Measurements from ENCODE around the gene SHF. TPM values are rescaled to one million over a fixed set of nuclear protein-coding genes. Genes with fewer than 3 reads are reported as not detected.
A peak's percentile ranks its signal among the peaks of the same experiment; 100 is the strongest.

SHF gene
- total RNA-seq, 1 donor from 2014 or later = 34.6 TPM

- peaks cover 73% of the 10 kb centered on the region for H3K27me3 Mint-ChIP-seq (ENCODE audit: low read depth)
- peaks cover 7% of the 10 kb centered on the region for H3K4me1 Mint-ChIP-seq
- H3K36me3 Mint-ChIP-seq = no peaks in the 10 kb centered on the region
- no peak overlapping the region for H3K4me3 Mint-ChIP-seq
- DNase-seq (ENCODE audit: low spot score in 2 of 2, unreplicated experiment in 2 of 2) = no peak
- no peaks in the 10 kb centered on the region for H3K9me3 Mint-ChIP-seq
- no peak overlapping the region for H3K27ac Mint-ChIP-seq
- TF ChIP-seq, protein P1, sequence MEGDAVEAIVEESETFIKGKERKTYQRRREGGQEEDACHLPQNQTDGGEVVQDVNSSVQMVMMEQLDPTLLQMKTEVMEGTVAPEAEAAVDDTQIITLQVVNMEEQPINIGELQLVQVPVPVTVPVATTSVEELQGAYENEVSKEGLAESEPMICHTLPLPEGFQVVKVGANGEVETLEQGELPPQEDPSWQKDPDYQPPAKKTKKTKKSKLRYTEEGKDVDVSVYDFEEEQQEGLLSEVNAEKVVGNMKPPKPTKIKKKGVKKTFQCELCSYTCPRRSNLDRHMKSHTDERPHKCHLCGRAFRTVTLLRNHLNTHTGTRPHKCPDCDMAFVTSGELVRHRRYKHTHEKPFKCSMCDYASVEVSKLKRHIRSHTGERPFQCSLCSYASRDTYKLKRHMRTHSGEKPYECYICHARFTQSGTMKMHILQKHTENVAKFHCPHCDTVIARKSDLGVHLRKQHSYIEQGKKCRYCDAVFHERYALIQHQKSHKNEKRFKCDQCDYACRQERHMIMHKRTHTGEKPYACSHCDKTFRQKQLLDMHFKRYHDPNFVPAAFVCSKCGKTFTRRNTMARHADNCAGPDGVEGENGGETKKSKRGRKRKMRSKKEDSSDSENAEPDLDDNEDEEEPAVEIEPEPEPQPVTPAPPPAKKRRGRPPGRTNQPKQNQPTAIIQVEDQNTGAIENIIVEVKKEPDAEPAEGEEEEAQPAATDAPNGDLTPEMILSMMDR (IDR thresholded peaks at IDR 0.05; ENCODE audit: unreplicated experiment) = no peak
Observed at GRCh38 chr15:45122719-45123118, 65.0 kb downstream of the SHF start.

GRCh38 chr15:45121706-45122417, 65.9 kb downstream of the SHF start:
- Mint-ChIP-seq H3K4me3 (no peak overlapping the region), H3K4me1 (peaks cover 7% of the 10 kb centered on the region), H3K36me3 (no peaks in the 10 kb centered on the region), H3K9me3 (no peaks in the 10 kb centered on the region), H3K27me3 (ENCODE audit: low read depth) (peaks cover 76% of the 10 kb centered on the region), H3K27ac (peak overlapping the region; percentile 35)
- TF ChIP-seq, protein P1 (IDR thresholded peaks at IDR 0.05; ENCODE audit: unreplicated experiment) = no peak
- no peak for DNase-seq (ENCODE audit: low spot score in 2 of 2, unreplicated experiment in 2 of 2)

- Mint-ChIP-seq H3K27ac (no peak overlapping the region), H3K4me1 (peaks cover 7% of the 10 kb centered on the region), H3K36me3 (no peaks in the 10 kb centered on the region), H3K27me3 (ENCODE audit: low read depth) (peaks cover 75% of the 10 kb centered on the region), H3K4me3 (no peak overlapping the region), H3K9me3 (no peaks in the 10 kb centered on the region)
- DNase-seq (ENCODE audit: low spot score in 2 of 2, unreplicated experiment in 2 of 2) = no peak
- TF ChIP-seq, protein P1 (IDR thresholded peaks at IDR 0.05; ENCODE audit: unreplicated experiment) = no peak
Observed at GRCh38 chr15:45121020-45121419, 66.7 kb downstream of the SHF start.

- DNase-seq (ENCODE audit: low spot score in 2 of 2, unreplicated experiment in 2 of 2) = no peak
- no peaks in the 10 kb centered on the region for H3K9me3 Mint-ChIP-seq
- no peak overlapping the region for H3K4me3 Mint-ChIP-seq
- no peak overlapping the region for H3K27ac Mint-ChIP-seq
- H3K36me3 Mint-ChIP-seq = no peaks in the 10 kb centered on the region
- peaks cover 7% of the 10 kb centered on the region for H3K4me1 Mint-ChIP-seq
- H3K27me3 Mint-ChIP-seq (ENCODE audit: low read depth) = peaks cover 75% of the 10 kb centered on the region
- TF ChIP-seq, protein P1 (IDR thresholded peaks at IDR 0.05; ENCODE audit: unreplicated experiment) = no peak
Observed at GRCh38 chr15:45120081-45120972, 67.4 kb downstream of the SHF start.

DNA sequence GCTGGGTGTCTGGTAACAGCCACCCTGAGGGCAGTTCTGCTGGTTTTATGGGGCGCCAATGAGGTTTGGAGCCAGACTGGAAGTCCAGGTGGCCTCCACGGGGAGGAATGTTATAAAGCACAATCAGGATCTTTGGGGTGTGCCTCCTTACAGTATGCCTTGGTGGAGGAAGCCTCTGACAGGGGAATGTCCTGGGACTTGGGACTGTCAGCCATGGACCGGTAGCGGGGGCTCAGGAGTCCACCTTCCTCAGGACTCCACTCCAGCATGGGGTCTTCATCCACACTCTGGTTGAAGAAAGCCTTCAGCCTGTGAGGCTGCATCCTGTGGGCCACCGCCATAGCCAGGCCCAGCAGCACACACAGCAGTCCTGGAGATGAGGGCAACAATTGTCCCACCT, 68.8 kb downstream of the SHF start:
- peaks cover 76% of the 10 kb centered on the region for H3K27me3 Mint-ChIP-seq (ENCODE audit: low read depth)
- H3K4me3 Mint-ChIP-seq = no peak overlapping the region
- TF ChIP-seq, protein P1 (IDR thresholded peaks at IDR 0.05; ENCODE audit: unreplicated experiment) = no peak
- H3K27ac Mint-ChIP-seq = no peak overlapping the region
- H3K9me3 Mint-ChIP-seq = no peaks in the 10 kb centered on the region
- no peak for DNase-seq (ENCODE audit: low spot score in 2 of 2, unreplicated experiment in 2 of 2)
- peaks cover 11% of the 10 kb centered on the region for H3K4me1 Mint-ChIP-seq
- no peaks in the 10 kb centered on the region for H3K36me3 Mint-ChIP-seq
